NCI-H2107 (cell line): ENCODE data around the gene SLC22A17.

ENCODE experiments used
- DNase-seq: peaks from one replicate; lab custom pipeline; 2025; lab: John Stamatoyannopoulos, UW

Gene SLC22A17

GRCh38 chr14:23381871-23382270 is 29.2 kb upstream of the SLC22A17 start:
- no peak for DNase-seq

GRCh38 chr14:23380976-23381375 is 28.3 kb upstream of the SLC22A17 start:
- DNase-seq, result no peak

GRCh38 chr14:23380197-23380914 is 27.7 kb upstream of the SLC22A17 start:
- DNase-seq, result no peak

- peak; percentile 86 for DNase-seq
Observed at GRCh38 chr14:23379366-23380196, 26.9 kb upstream of the SLC22A17 start.

- DNase-seq, result no peak
Observed at GRCh38 chr14:23378612-23379220, 26.0 kb upstream of the SLC22A17 start.

- DNase-seq, result no peak
Observed at GRCh38 chr14:23377573-23378563, 25.2 kb upstream of the SLC22A17 start.

GRCh38 chr14:23377198-23377550 is 24.5 kb upstream of the SLC22A17 start:
- DNase-seq, result no peak

GRCh38 chr14:23376482-23377197 is 24.0 kb upstream of the SLC22A17 start, which contains the start of gene CMTM5:
Gene CMTM5 (plus strand): TSS chr14:23377046. CDS start chr14:23377252, 206 bp downstream.
- no peak for DNase-seq

GRCh38 chr14:23375527-23376251 is 23.0 kb upstream of the SLC22A17 start:
- DNase-seq, result no peak

- no peak for DNase-seq
Observed at GRCh38 chr14:23373041-23373440, 20.4 kb upstream of the SLC22A17 start.

- no peak for DNase-seq
Observed at GRCh38 chr14:23372509-23372908, 19.8 kb upstream of the SLC22A17 start, which contains the start of gene IL25. Gene IL25 (plus strand): TSS chr14:23372809.

GRCh38 chr14:23371865-23372264 is 19.2 kb upstream of the SLC22A17 start:
- no peak for DNase-seq

GRCh38 chr14:23370221-23370620 is 17.5 kb upstream of the SLC22A17 start:
- no peak for DNase-seq

GRCh38 chr14:23366426-23366921 is 13.8 kb upstream of the SLC22A17 start:
- DNase-seq, result peak; percentile 68

- DNase-seq, result peak; percentile 36
Observed at GRCh38 chr14:23365732-23366425, 13.2 kb upstream of the SLC22A17 start.

- DNase-seq, result no peak
Observed at GRCh38 chr14:23365036-23365731, 12.5 kb upstream of the SLC22A17 start, which contains the start of gene EFS. Gene EFS (minus strand): TSS chr14:23365172. CDS start chr14:23365025, 147 bp downstream.

- DNase-seq, result no peak
Observed at GRCh38 chr14:23364164-23365035, 11.7 kb upstream of the SLC22A17 start.

GRCh38 chr14:23362200-23362599 is 9.5 kb upstream of the SLC22A17 start:
- no peak for DNase-seq
